GM23248 (cell line): Measurements from ENCODE around the gene HDGFL2. TPM values are rescaled to one million over a fixed set of nuclear protein-coding genes. Genes with fewer than 3 reads are reported as not detected.

Experiments
- DNase-seq: peaks from one replicate; pipeline ENCODE4 v3.0.0-alpha.2; 2015
- H2AFZ ChIP-seq: fragments of 200-600 bp; sonication (generic); 2 replicates; pipeline ENCODE4 v1.6.1; 2016; ENCODE audit warnings: antibody characterized with exemption
- H3F3A ChIP-seq: fragments of 200-600 bp; sonication (generic); 2 replicates; pipeline ENCODE4 v1.6.1; 2016; ENCODE audit warnings: mild to moderate bottlenecking, antibody characterized with exemption, mixed run types; ENCODE audit not compliant: insufficient read depth
- H3K27ac ChIP-seq: fragments of 200-600 bp; sonication (generic); 2 replicates; pipeline ENCODE4 v1.5.1; 2016; ENCODE audit warnings: mild to moderate bottlenecking
- H3K27me3 ChIP-seq: fragments of 200-600 bp; sonication (generic); replicated peaks from 2 replicates; pipeline ENCODE4 v1.6.1; 2016; ENCODE audit warnings: mild to moderate bottlenecking; ENCODE audit not compliant: insufficient read depth
- H3K36me3 ChIP-seq: fragments of 200-600 bp; sonication (generic); 2 replicates; pipeline ENCODE4 v1.6.1; 2016; ENCODE audit warnings: low read depth, mild to moderate bottlenecking
- H3K4me1 ChIP-seq: fragments of 200-600 bp; sonication (generic); 2 replicates; pipeline ENCODE4 v1.6.1; 2016; ENCODE audit warnings: mild to moderate bottlenecking; ENCODE audit not compliant: insufficient read depth
- H3K4me2 ChIP-seq: fragments of 200-600 bp; sonication (generic); one replicate; pipeline ENCODE4 v1.6.1; 2016; ENCODE audit warnings: mild to moderate bottlenecking; ENCODE audit not compliant: unreplicated experiment
- H3K4me3 ChIP-seq: fragments of 200-600 bp; sonication (generic); 2 replicates; pipeline ENCODE4 v1.5.1; 2016; ENCODE audit warnings: mild to moderate bottlenecking
- H3K79me2 ChIP-seq: fragments of 200-600 bp; sonication (generic); 2 replicates; pipeline ENCODE4 v1.6.1; 2016; ENCODE audit warnings: mild to moderate bottlenecking; ENCODE audit not compliant: insufficient read depth
- H3K9ac ChIP-seq: fragments of 200-600 bp; sonication (generic); 2 replicates; pipeline ENCODE4 v1.6.1; 2016; ENCODE audit warnings: mild to moderate bottlenecking
- H3K9me2 ChIP-seq: fragments of 200-600 bp; sonication (generic); 2 replicates; pipeline ENCODE4 v1.6.1; 2016; ENCODE audit warnings: mixed run types, mild to moderate bottlenecking, moderate library complexity; ENCODE audit not compliant: insufficient read depth
- H3K9me3 ChIP-seq: fragments of 200-600 bp; sonication (generic); one replicate; pipeline ENCODE4 v1.6.1; 2017; ENCODE audit warnings: low read depth
- H4K20me1 ChIP-seq: fragments of 200-600 bp; sonication (generic); 2 replicates; pipeline ENCODE4 v1.6.0; 2016; ENCODE audit not compliant: insufficient read depth
- EZH2 ChIP-seq: fragments of 200-600 bp; sonication (generic); IDR thresholded peaks from 2 replicates; pipeline ENCODE4 v1.6.1; 2018; ENCODE audit warnings: antibody characterized with exemption, mild to moderate bottlenecking; ENCODE audit not compliant: insufficient read depth, poor library complexity, severe bottlenecking
- EZH2phosphoT487 ChIP-seq: fragments of 200-600 bp; sonication (generic); IDR thresholded peaks from 2 replicates; pipeline ENCODE4 v1.6.1; 2018; ENCODE audit warnings: antibody characterized with exemption, moderate library complexity, mild to moderate bottlenecking, low read depth; ENCODE audit not compliant: insufficient read depth
- WGBS, 2 experiments: methylation state at CpG; one replicate each; pipeline ENCODE4 v1.1.6; 2015 to 2017; ENCODE audit warnings: low lambda C conversion rate in 2 of 2, low coverage in 1 of 2; ENCODE audit errors: missing lambda C conversion rate in 2 of 2; 5-methylcytosine and 5-hydroxymethylcytosine counted together
- in situ Hi-C: fragments of 300-500 bp; cut with MboI; formaldehyde crosslinking; loops from 2 replicates; pipeline ENCODE4 v1.15.0; 2020
- polyA plus RNA-seq: library from polyadenylated mRNA; unstranded; fragments of >200 nt; fragmentation: Nextera tagmentation; extraction: Ambion mirVana; gene quantifications from 2 replicates; pipeline ENCODE4 v1.2.1, GENCODE V29; 2016
- total RNA-seq: library from RNA; depleted of rRNA; stranded (reverse); fragments of >200 nt; shearing (Covaris generic); gene quantifications from 2 replicates; pipeline ENCODE4 v1.2.3, GENCODE V29; 2014

HDGFL2 gene
- total and polyA plus RNA-seq, 2 experiments from 2014 or later = 23.0 to 50.7 TPM

GRCh38 chr19:4534836-4535658 is 63.0 kb downstream of the HDGFL2 start, which contains the start of gene PLIN5:
Gene PLIN5 (minus strand): TSS chr19:4535224. CDS start chr19:4534074, 1,150 bp downstream.
- WGBS, 2 experiments = 17 to 22% methylated on average over 29 to 38 of the region's 49 CpGs
- Histone ChIP-seq H3F3A (no peaks in the 10 kb centered on the region), H3K4me2 (no peak within 1 kb of the TSS), H3K9me3 (no peaks in the 10 kb centered on the region), H3K36me3 (no peaks in the 10 kb centered on the region), H3K27ac (no peak within 1 kb of the TSS), H3K79me2 (no peaks in the 10 kb centered on the region), H3K9me2 (no peaks in the 10 kb centered on the region), H3K27me3 (peaks cover 43% of the 10 kb centered on the region), H3K4me1 (no peaks in the 10 kb centered on the region), H3K9ac (no peak within 1 kb of the TSS), H3K4me3 (no peak within 1 kb of the TSS), H2AFZ (no peak within 1 kb of the TSS), H4K20me1 (no peaks in the 10 kb centered on the region)
- DNase-seq = peak; percentile 40
- in situ Hi-C loops = no loop called here
- TF ChIP-seq EZH2phosphoT487 (no peak), EZH2 (no peak)

- no peak for DNase-seq
- Histone ChIP-seq H3K9me3 (no peaks in the 10 kb centered on the region), H3F3A (no peaks in the 10 kb centered on the region), H3K36me3 (no peaks in the 10 kb centered on the region), H4K20me1 (no peaks in the 10 kb centered on the region), H3K27ac (no peak overlapping the region), H3K27me3 (peaks cover 46% of the 10 kb centered on the region), H3K9ac (no peak overlapping the region), H3K79me2 (no peaks in the 10 kb centered on the region), H3K4me1 (no peaks in the 10 kb centered on the region), H3K9me2 (no peaks in the 10 kb centered on the region), H3K4me2 (no peak overlapping the region), H2AFZ (no peak overlapping the region), H3K4me3 (no peak overlapping the region)
- TF ChIP-seq EZH2phosphoT487 (no peak), EZH2 (no peak)
- in situ Hi-C loops = no loop called here
- WGBS, 2 experiments = 17 to 20% methylated on average over 5 of the region's 5 CpGs
Observed at GRCh38 chr19:4536798-4537197, 64.7 kb downstream of the HDGFL2 start.

- no peak overlapping the region for H2AFZ ChIP-seq
- H3K79me2 ChIP-seq = no peaks in the 10 kb centered on the region
- no peaks in the 10 kb centered on the region for H3K4me1 ChIP-seq
- H3K4me2 ChIP-seq = no peak overlapping the region
- no peak overlapping the region for H3K4me3 ChIP-seq
- TF ChIP-seq EZH2phosphoT487 = no peak
- no peak for TF ChIP-seq EZH2
- H3K9me3 ChIP-seq = no peaks in the 10 kb centered on the region
- no peak overlapping the region for H3K9ac ChIP-seq
- peaks cover 46% of the 10 kb centered on the region for H3K27me3 ChIP-seq
- WGBS, 2 experiments = 56 to 59% methylated on average over 27 of the region's 27 CpGs
- in situ Hi-C loops = no loop called here
- no peaks in the 10 kb centered on the region for H4K20me1 ChIP-seq
- H3F3A ChIP-seq = no peaks in the 10 kb centered on the region
- no peaks in the 10 kb centered on the region for H3K36me3 ChIP-seq
- no peak overlapping the region for H3K27ac ChIP-seq
- DNase-seq = no peak
- no peaks in the 10 kb centered on the region for H3K9me2 ChIP-seq
Observed at GRCh38 chr19:4537953-4538600, 66.0 kb downstream of the HDGFL2 start.

- TF ChIP-seq EZH2 = no peak
- no peak for TF ChIP-seq EZH2phosphoT487
- Histone ChIP-seq H3F3A (no peaks in the 10 kb centered on the region), H3K9me3 (no peaks in the 10 kb centered on the region), H3K4me3 (no peak overlapping the region), H3K79me2 (no peaks in the 10 kb centered on the region), H3K36me3 (no peaks in the 10 kb centered on the region), H3K27me3 (peaks cover 46% of the 10 kb centered on the region), H3K27ac (no peak overlapping the region), H4K20me1 (no peaks in the 10 kb centered on the region), H3K4me2 (no peak overlapping the region), H3K4me1 (no peaks in the 10 kb centered on the region), H3K9me2 (no peaks in the 10 kb centered on the region), H3K9ac (no peak overlapping the region), H2AFZ (no peak overlapping the region)
- no peak for DNase-seq
- in situ Hi-C loops = no loop called here
- 92 to 93% methylated on average over 13 of the region's 13 CpGs for WGBS, 2 experiments
Observed at GRCh38 chr19:4538601-4538954, 66.5 kb downstream of the HDGFL2 start.
